NCI-H1694 (cell line): ENCODE results near the gene UGT2B17.
"Not testable (repeated sequence)": the region's sequence is repeated elsewhere in the genome, so short reads cannot be mapped to it uniquely, and the experiment has no call there.

ENCODE experiments used
- DNase-seq: peaks from one replicate; lab custom pipeline; 2025; lab: John Stamatoyannopoulos, UW

UGT2B17 gene

GRCh38 chr4:68569036-68569435 lies 7.1 kb downstream of the UGT2B17 start:
- not testable (repeated sequence) for DNase-seq

- DNase-seq = not testable (repeated sequence)
Measured at GRCh38 chr4:68568535-68568934, 7.6 kb downstream of the UGT2B17 start.

- DNase-seq = not testable (repeated sequence)
Measured at GRCh38 chr4:68566364-68566763, 9.8 kb downstream of the UGT2B17 start.

DNA sequence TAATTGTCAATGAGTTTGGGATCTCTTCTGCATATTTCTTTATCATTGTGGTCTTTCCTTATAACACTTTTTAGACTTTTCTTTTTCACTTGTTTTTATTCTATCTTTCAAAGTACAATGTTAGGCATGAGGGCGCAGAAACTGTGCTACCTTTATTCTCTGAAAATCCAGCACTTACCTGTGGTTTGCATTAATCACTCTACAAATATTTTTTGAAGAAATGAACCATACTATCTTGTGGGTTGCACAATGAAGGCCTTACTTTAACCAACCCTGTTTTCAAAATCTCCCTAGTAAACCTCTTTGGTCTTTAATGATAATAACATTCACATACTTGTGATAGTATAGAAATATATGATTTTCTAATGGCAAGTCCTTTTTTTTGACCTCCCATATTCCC lies 11.0 kb downstream of the UGT2B17 start:
- DNase-seq = not testable (repeated sequence)

- DNase-seq = not testable (repeated sequence)
Measured at GRCh38 chr4:68560364-68561070, 15.6 kb downstream of the UGT2B17 start.

DNA sequence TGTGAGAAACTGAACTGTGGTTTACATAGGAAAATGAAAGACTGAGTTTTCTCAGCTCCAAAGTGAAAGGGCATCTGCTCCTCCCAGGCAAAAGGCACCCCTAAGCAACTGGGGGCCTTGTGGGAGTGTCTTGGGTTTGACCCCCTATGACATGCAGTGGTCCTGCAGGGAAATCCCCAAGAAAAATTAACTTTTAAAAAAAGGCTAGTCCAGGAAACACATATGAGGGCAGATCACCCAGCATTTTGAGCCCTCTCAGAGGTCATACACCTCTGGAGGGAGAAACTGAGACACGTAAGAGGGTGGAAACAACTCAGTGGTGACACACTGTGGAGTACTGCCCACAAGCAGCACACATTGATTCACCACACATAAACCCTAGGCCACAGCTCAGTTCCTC lies 22.3 kb downstream of the UGT2B17 start:
- DNase-seq = not testable (repeated sequence)

GRCh38 chr4:68552818-68553811 lies 23.0 kb downstream of the UGT2B17 start:
- not testable (repeated sequence) for DNase-seq

DNA sequence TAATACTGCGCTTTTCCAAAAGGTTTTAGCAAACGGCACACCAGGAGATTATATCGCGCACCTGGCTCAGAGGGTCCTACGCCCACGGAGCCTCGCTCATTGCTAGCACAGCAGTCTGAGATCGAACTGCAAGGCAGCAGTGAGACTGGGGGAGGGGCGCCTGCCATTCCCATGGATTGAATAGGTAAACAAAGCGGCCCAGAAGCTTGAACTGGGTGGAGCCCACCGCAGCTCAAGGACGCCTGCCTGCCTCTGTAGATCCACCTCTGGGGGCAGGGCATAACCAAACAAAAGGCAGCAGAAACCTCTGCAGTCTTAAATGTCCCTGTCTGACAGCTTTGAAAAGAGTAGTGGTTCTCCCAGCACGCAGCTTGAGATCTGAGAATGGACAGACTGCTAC lies 33.4 kb downstream of the UGT2B17 start:
- DNase-seq = not testable (repeated sequence)

- DNase-seq = no peak
Measured at GRCh38 chr4:68536375-68536774, 39.7 kb downstream of the UGT2B17 start.

DNA sequence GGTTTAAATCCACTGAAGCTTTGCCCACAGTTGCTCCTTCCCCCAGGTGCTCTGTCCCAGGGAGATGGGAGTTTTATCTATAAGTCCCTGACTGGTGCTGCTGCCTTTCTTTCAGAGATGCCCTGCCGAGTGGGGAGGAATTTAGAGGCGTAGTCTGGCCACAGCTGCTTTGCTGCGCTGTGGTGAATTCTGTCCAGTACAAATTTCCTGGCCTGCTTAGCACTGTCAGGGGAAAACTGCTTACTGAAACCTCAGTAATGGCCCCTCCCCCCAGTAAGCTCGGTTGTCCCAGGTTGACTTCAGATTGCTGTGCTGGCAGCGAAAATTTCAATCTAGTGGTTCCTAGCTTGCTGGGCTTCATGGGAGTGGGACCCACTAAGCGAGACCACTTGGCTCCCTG lies 40.1 kb downstream of the UGT2B17 start:
- no peak for DNase-seq

GRCh38 chr4:68522232-68522631 lies 53.9 kb downstream of the UGT2B17 start:
- DNase-seq = not testable (repeated sequence)

DNA sequence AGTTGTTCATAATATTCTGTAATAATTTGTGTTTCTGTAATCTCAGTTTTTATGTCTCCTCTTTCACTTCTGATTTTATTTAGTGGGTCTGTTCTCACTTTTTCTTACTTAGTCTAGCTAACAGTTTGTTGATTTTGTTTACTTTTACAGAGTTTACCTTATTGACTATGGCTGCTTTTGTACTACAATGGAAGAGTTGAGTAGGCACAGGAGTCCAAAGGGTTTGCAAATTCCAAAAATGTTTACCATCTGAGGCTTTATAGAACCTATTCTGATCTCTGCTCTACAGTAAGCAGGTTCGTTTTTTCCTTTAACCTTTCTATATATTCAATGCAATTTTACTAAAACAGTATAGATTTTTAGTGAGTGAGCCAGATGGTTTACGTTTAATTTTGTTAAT lies 55.1 kb downstream of the UGT2B17 start:
- DNase-seq = no peak

DNA sequence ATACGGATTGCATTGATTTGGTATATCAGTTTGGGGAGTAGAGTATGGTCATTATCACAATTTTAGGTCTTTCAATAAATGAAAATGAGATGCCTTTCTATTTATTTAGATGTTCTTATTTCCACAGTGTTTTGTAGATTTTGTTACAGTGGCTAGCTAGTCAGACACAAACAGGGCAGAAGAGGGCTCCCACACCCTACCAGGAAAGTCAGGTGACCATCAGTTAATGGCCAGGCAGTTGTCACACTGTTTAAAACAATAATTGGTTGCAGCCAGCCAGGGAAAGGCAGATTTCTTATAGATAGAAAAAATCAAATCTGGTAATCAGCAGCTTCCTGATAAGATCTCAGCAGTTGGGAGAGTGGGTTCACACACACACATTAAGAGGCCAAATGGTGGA lies 57.2 kb downstream of the UGT2B17 start:
- no peak for DNase-seq

DNA sequence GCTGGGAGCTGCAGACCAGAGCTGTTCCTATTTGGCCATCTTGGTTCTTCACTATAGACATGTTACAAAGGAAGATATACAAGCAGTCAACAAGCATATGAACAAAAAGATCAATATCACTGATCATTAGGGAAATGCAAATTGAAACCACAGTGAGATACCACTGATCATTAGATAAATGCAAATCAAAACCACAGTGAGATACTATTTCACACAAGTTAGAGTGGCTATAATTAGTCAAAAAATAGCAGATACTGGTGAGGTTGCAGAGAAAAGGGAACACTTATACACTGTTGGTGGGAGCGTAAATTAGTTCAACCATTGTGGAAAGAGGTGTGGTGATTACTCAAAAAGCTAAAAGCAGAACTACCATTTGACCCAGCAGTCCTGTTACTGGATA lies 70.7 kb downstream of the UGT2B17 start:
- DNase-seq = not testable (repeated sequence)

DNA sequence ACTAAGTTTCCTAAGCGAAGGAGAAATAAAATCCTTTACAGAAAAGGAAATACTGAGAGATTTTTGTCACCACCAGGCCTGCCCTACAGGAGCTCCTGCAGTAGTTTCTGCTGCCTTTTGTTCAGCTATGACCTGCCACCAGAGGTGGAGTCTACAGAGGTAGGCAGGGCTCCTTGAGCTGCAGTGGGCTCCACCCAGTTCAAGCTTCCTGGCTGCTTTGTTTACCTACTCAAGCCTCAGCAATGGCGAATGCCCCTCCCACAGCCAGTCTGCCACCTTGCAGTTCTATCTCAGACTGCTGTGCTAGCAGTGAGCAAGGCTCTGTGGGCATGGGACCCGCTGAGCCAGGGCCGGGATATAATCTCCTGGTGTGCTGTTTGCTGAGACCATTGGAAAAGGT lies 71.3 kb downstream of the UGT2B17 start:
- DNase-seq = not testable (repeated sequence)

GRCh38 chr4:68503462-68503861 lies 72.7 kb downstream of the UGT2B17 start:
- not testable (repeated sequence) for DNase-seq

DNA sequence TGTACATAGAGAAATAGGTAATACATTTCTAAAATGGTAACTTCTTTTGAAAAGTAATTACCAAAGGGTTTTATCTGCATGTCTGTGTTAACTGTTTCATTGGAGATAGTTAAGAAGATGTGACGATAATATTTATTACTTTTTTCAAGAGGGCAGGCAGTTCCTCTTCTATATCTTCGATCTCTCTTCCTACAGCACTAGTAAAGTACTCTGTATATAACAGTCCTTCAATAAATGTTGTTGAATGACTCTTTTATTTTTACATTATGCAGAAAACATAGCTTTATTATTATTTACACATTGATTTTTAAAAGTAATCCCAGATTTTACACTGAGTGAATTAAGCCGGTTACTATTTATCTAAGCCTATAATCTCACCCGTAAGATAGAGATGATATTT lies 77.1 kb downstream of the UGT2B17 start:
- no peak for DNase-seq

DNA sequence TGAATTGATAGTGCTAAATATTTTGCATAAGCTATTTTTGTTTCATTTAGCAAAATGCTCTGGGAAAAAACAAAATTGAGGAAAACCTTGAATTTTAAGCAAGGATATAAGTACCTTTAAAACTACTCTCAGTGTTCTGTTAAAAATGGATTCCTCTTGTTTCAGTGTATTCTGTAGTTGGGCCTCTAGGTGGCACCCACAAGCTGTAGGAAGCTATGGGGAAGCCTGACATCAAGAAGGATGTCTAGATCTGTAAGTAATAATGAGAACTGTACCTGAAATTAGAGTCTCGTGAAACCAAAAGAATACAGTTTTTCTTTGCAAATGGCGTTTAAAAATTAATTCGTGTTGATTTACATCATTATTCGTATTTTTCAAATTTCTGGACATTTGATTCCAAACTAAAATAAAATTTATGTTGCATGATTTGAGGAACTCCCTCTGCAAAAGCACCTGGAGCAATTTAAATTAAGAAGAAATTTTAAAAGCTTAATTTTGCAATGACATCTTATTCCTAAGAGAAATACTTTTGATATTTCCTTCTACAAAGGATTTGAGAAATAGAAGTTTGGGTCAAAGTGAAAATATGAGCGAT lies 77.6 kb downstream of the UGT2B17 start:
- peak; percentile 20 for DNase-seq

GRCh38 chr4:68494688-68495087 lies 81.4 kb downstream of the UGT2B17 start:
- no peak for DNase-seq

DNA sequence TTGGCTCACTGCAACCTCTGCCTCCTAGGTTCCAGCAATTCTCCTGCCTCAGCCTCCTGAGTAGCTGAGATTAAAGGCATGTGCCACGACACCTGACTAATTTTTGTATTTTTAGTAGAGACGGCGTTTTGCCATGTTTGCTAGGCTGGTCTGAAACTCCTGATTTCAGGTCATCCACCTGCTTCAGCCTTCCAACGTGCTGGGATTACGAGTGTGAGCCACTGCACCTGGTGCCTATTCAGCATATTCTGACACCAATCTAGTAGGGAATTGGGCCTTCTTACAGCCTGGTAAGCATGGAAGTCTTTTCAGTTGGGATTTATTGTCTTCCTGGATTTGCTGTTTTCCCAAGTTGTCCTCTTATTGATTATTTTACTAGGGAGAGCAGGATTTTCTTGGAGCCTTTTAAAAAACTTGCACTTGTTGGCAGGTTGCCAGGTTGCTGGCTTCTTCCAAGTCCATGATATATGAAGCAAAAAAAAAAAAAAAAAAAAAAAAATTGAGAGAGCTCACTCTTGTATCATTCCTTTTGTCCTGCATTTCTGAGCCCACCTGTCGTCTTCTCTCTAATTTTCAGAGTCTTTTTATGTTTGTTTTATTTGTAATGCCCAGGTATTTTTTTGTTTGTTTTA lies 85.2 kb downstream of the UGT2B17 start:
- DNase-seq = no peak

GRCh38 chr4:68489338-68489737 lies 86.8 kb downstream of the UGT2B17 start:
- DNase-seq = no peak
